ENCODE data around the gene ADPRH. TPM values are rescaled to one million over a fixed set of nuclear protein-coding genes. Genes with fewer than 3 reads are reported as not detected.

Gene ADPRH
- total RNA-seq, 2 donors from 2014 or later: 18.5 to 22.7 TPM

- no peak for TF ChIP-seq CTCF (IDR thresholded peaks at IDR 0.05)
- ATAC-seq (ENCODE audit: insufficient number of reproducible peaks, low FRiP score, low read depth) (no peak), DNase-seq (ENCODE audit: low spot score) (no peak)
- H3K36me3 ChIP-seq: no peaks in the 10 kb centered on the region
- H3K27ac ChIP-seq: no peak overlapping the region
- no peaks in the 10 kb centered on the region for H3K27me3 ChIP-seq (replicated peaks; ENCODE audit: insufficient read depth)
- no peaks in the 10 kb centered on the region for H3K4me1 ChIP-seq (ENCODE audit: control insufficient read depth in 1 of 2, low read depth in 2 of 2)
- H3K4me3 ChIP-seq: no peak overlapping the region
- no peaks in the 10 kb centered on the region for H3K9me3 ChIP-seq
Measured at GRCh38 chr3:119536757-119537156, 42.5 kb upstream of the ADPRH start.

- DNase-seq (ENCODE audit: low spot score): no peak
- Histone ChIP-seq H3K9me3 (no peaks in the 10 kb centered on the region), H3K36me3 (no peaks in the 10 kb centered on the region), H3K4me1 (ENCODE audit: control insufficient read depth in 1 of 2, low read depth in 2 of 2) (no peaks in the 10 kb centered on the region), H3K27me3 (replicated peaks; ENCODE audit: insufficient read depth) (no peaks in the 10 kb centered on the region), H3K4me3 (no peak overlapping the region), H3K27ac (no peak overlapping the region)
- no peak for TF ChIP-seq CTCF (IDR thresholded peaks at IDR 0.05)
- ATAC-seq (ENCODE audit: insufficient number of reproducible peaks, low FRiP score, low read depth): no peak
Measured at GRCh38 chr3:119538772-119539171, 40.5 kb upstream of the ADPRH start.

GRCh38 chr3:119541547-119541946, 37.7 kb upstream of the ADPRH start:
- Histone ChIP-seq H3K27me3 (replicated peaks; ENCODE audit: insufficient read depth) (no peaks in the 10 kb centered on the region), H3K27ac (no peak overlapping the region), H3K4me1 (ENCODE audit: control insufficient read depth in 1 of 2, low read depth in 2 of 2) (no peaks in the 10 kb centered on the region), H3K9me3 (no peaks in the 10 kb centered on the region), H3K36me3 (no peaks in the 10 kb centered on the region), H3K4me3 (no peak overlapping the region)
- ATAC-seq (ENCODE audit: insufficient number of reproducible peaks, low FRiP score, low read depth) (no peak), DNase-seq (ENCODE audit: low spot score) (no peak)
- TF ChIP-seq CTCF (IDR thresholded peaks at IDR 0.05): no peak

- no peak overlapping the region for H3K4me3 ChIP-seq
- no peaks in the 10 kb centered on the region for H3K36me3 ChIP-seq
- no peak for TF ChIP-seq CTCF (IDR thresholded peaks at IDR 0.05)
- H3K9me3 ChIP-seq: no peaks in the 10 kb centered on the region
- no peak for ATAC-seq (ENCODE audit: insufficient number of reproducible peaks, low FRiP score, low read depth)
- no peak for DNase-seq (ENCODE audit: low spot score)
- H3K27me3 ChIP-seq (replicated peaks; ENCODE audit: insufficient read depth): no peaks in the 10 kb centered on the region
- H3K27ac ChIP-seq: no peak overlapping the region
- H3K4me1 ChIP-seq (ENCODE audit: control insufficient read depth in 1 of 2, low read depth in 2 of 2): no peaks in the 10 kb centered on the region
Measured at GRCh38 chr3:119542168-119542767, 37.0 kb upstream of the ADPRH start.

- Histone ChIP-seq H3K27ac (no peak overlapping the region), H3K4me1 (ENCODE audit: control insufficient read depth in 1 of 2, low read depth in 2 of 2) (no peaks in the 10 kb centered on the region), H3K4me3 (no peak overlapping the region), H3K36me3 (no peaks in the 10 kb centered on the region), H3K9me3 (no peaks in the 10 kb centered on the region), H3K27me3 (replicated peaks; ENCODE audit: insufficient read depth) (no peaks in the 10 kb centered on the region)
- TF ChIP-seq CTCF (IDR thresholded peaks at IDR 0.05): no peak
- ATAC-seq (ENCODE audit: insufficient number of reproducible peaks, low FRiP score, low read depth) (no peak), DNase-seq (ENCODE audit: low spot score) (no peak)
Measured at GRCh38 chr3:119543147-119543546, 36.1 kb upstream of the ADPRH start.
